VCaP (cell line): ENCODE results near the gene RHBDD1.

Experiments
- H3K27ac ChIP-seq: fragments of 450-650 bp; 2 replicates; pipeline ENCODE4 v1.5.1; 2017
- CTCF ChIP-seq: fragments of 450-650 bp; conservative IDR thresholded peaks from 2 replicates; pipeline ENCODE4 v1.5.1; 2017; ENCODE audit warnings: mild to moderate bottlenecking, moderate library complexity

The RHBDD1 gene

GRCh38 chr2:227035711-227036367 is 200.0 kb downstream of the RHBDD1 start:
- no peak for TF ChIP-seq CTCF
- no peak overlapping the region for H3K27ac ChIP-seq

DNA sequence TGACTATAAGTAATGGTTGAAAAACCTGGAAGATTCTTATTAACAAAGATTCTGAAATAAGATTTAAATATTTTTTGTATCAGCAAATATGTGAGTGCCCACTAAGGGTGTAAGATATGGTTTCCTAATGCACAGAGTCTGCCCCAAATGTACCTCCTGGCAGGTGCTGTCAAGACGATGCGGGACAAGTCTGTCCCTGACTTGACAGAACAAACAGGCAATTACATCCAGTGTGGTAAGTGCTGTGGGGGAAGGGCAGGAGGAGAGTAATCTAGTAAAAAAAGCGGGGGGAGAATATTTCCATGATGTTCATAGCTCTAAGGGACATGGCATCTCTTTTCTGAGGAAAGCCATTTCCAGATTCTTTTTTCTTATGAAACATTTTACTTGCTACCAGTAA is 200.7 kb downstream of the RHBDD1 start:
- TF ChIP-seq CTCF: no peak
- H3K27ac ChIP-seq: no peak overlapping the region

GRCh38 chr2:227038550-227039189 is 202.8 kb downstream of the RHBDD1 start:
- TF ChIP-seq CTCF: no peak
- H3K27ac ChIP-seq: peak overlapping the region; percentile 8; the same call in 1 of the 2 replicates

GRCh38 chr2:227043981-227044380 is 208.1 kb downstream of the RHBDD1 start:
- no peak overlapping the region for H3K27ac ChIP-seq

More at GRCh38 chr2:227043981-227044380, 208.1 kb downstream of the RHBDD1 start:
- TF ChIP-seq CTCF: no peak
